DND-41 (cell line): ENCODE measurements around the gene PEAK3.
A peak's percentile ranks its signal among the peaks of the same experiment; 100 is the strongest.

ENCODE experiments used
- ATAC-seq: fragments of 200-7000 bp; cut with Tn5 transposase; 3 replicates; pipeline ENCODE4 v1.9.1; 2021; ENCODE audit warnings: low read depth; ENCODE audit not compliant: insufficient read depth
- DNase-seq: peaks from one replicate; pipeline ENCODE4 v3.0.0-alpha.2; 2020
- H2AFZ ChIP-seq: 2 replicates; pipeline ENCODE4 v1.6.0; 2012; ENCODE audit warnings: low read depth, low read length
- H3K27ac ChIP-seq: 2 replicates; pipeline ENCODE4 v1.5.1; 2012; ENCODE audit warnings: low read length, inconsistent platforms
- H3K27me3 ChIP-seq: fragments of 200-600 bp; sonication (generic); 2 replicates; pipeline ENCODE4 v1.6.0; 2012; ENCODE audit warnings: low read length, mild to moderate bottlenecking, inconsistent platforms; ENCODE audit not compliant: insufficient read depth, poor library complexity
- H3K36me3 ChIP-seq: 2 replicates; pipeline ENCODE4 v1.5.1; 2012; ENCODE audit warnings: low read length, inconsistent platforms; ENCODE audit not compliant: insufficient read depth
- H3K4me1 ChIP-seq: 2 replicates; pipeline ENCODE4 v1.5.1; 2012; ENCODE audit warnings: mild to moderate bottlenecking, low read length; ENCODE audit not compliant: insufficient read depth
- H3K4me2 ChIP-seq: 2 replicates; pipeline ENCODE4 v1.6.0; 2012; ENCODE audit warnings: mild to moderate bottlenecking, moderate library complexity, low read length, inconsistent platforms; ENCODE audit not compliant: insufficient read depth
- H3K4me3 ChIP-seq, 2 experiments: fragments of 200-600 bp in 1 of 2; shearing (Covaris generic) in 1 of 2; 2 replicates each; pipeline ENCODE4 v1.5.1; 2012 to 2016; ENCODE audit warnings: inconsistent platforms in 2 of 2, low read length in 2 of 2, mild to moderate bottlenecking in 2 of 2, low read depth in 1 of 2, moderate library complexity in 1 of 2
- H3K79me2 ChIP-seq: 2 replicates; pipeline ENCODE4 v1.6.0; 2012; ENCODE audit warnings: low read length, inconsistent platforms; ENCODE audit not compliant: insufficient read depth
- H3K9ac ChIP-seq: 2 replicates; pipeline ENCODE4 v1.6.0; 2012; ENCODE audit warnings: low read depth, mild to moderate bottlenecking, inconsistent platforms, low read length, moderate library complexity
- H3K9me3 ChIP-seq: 2 replicates; pipeline ENCODE4 v1.5.1; 2012; ENCODE audit warnings: low read length, moderate library complexity, mild to moderate bottlenecking, inconsistent platforms; ENCODE audit not compliant: insufficient read depth, severe bottlenecking
- H4K20me1 ChIP-seq: 2 replicates; pipeline ENCODE4 v1.6.0; 2012; ENCODE audit warnings: low read length; ENCODE audit not compliant: insufficient read depth
- CTCF ChIP-seq: IDR thresholded peaks from 2 replicates; pipeline ENCODE4 v1.5.1; 2012; ENCODE audit warnings: borderline replicate concordance, low read length, moderate library complexity, mild to moderate bottlenecking; ENCODE audit not compliant: poor library complexity, severe bottlenecking; ENCODE audit errors: extremely low read depth
- EZH2 ChIP-seq: IDR thresholded peaks from 3 replicates; pipeline ENCODE4 v1.6.1; 2012; ENCODE audit warnings: borderline replicate concordance, low read depth, mild to moderate bottlenecking, moderate library complexity, low read length, inconsistent platforms; ENCODE audit not compliant: severe bottlenecking

PEAK3 gene

GRCh38 chr19:2254064-2254872 is 27.7 kb downstream of the PEAK3 start:
- Histone ChIP-seq H3K4me2 (no peak overlapping the region), H2AFZ (no peak overlapping the region), H3K4me3 (no peak overlapping the region), H3K4me1 (peaks cover 22% of the 10 kb centered on the region), H3K79me2 (no peaks in the 10 kb centered on the region), H3K27me3 (no peaks in the 10 kb centered on the region), H3K9ac (no peak overlapping the region), H3K27ac (no peak overlapping the region), H3K9me3 (no peaks in the 10 kb centered on the region), H4K20me1 (peaks cover 19% of the 10 kb centered on the region; the same call in 1 of the 2 replicates), H3K36me3 (peaks cover 13% of the 10 kb centered on the region)
- no peak for ATAC-seq
- TF ChIP-seq EZH2 = no peak
- TF ChIP-seq CTCF = no peak
- no peak for DNase-seq

GRCh38 chr19:2253106-2254063 is 28.6 kb downstream of the PEAK3 start:
- Histone ChIP-seq H3K9ac (no peak overlapping the region), H3K4me1 (peaks cover 16% of the 10 kb centered on the region), H2AFZ (no peak overlapping the region), H3K27me3 (no peaks in the 10 kb centered on the region), H3K4me3 (no peak overlapping the region), H3K79me2 (no peaks in the 10 kb centered on the region), H3K9me3 (no peaks in the 10 kb centered on the region), H3K27ac (no peak overlapping the region), H3K36me3 (peaks cover 22% of the 10 kb centered on the region), H3K4me2 (no peak overlapping the region), H4K20me1 (peaks cover 28% of the 10 kb centered on the region; the same call in 1 of the 2 replicates)
- TF ChIP-seq EZH2 (no peak), CTCF (peak; percentile 23)
- ATAC-seq (no peak), DNase-seq (no peak)

GRCh38 chr19:2252797-2253105 is 29.2 kb downstream of the PEAK3 start:
- Histone ChIP-seq H4K20me1 (peaks cover 31% of the 10 kb centered on the region; the same call in 1 of the 2 replicates), H3K4me2 (no peak overlapping the region), H3K79me2 (no peaks in the 10 kb centered on the region), H3K4me1 (peaks cover 10% of the 10 kb centered on the region), H3K27ac (no peak overlapping the region), H3K9me3 (no peaks in the 10 kb centered on the region), H3K36me3 (peaks cover 28% of the 10 kb centered on the region), H3K4me3 (no peak overlapping the region), H2AFZ (no peak overlapping the region), H3K9ac (no peak overlapping the region), H3K27me3 (no peaks in the 10 kb centered on the region)
- no peak for DNase-seq
- no peak for ATAC-seq
- no peak for TF ChIP-seq CTCF
